Suprapubic skin (tissue), 2 donors: ENCODE measurements around the gene ATP6V0E1.

Experiments
- EP300 ChIP-seq: sonication (generic); formaldehyde crosslinking; IDR thresholded peaks from one replicate; pipeline ENCODE4 v1.6.1; 2017; ENCODE audit warnings: antibody characterized with exemption
- POLR2A ChIP-seq, 2 donors: fragments of 450-650 bp; IDR thresholded peaks; one replicate each; pipeline ENCODE4 v1.6.1; 2017; ENCODE audit warnings: antibody characterized with exemption in 2 of 2, mild to moderate bottlenecking in 2 of 2, moderate library complexity in 2 of 2

GRCh38 chr5:172959824-172960799 lies 23.5 kb upstream of the ATP6V0E1 start:
- TF ChIP-seq POLR2A (IDR thresholded peaks at IDR 0.05) (no peak), EP300 (no peak)
